Myocyte (in vitro differentiated cells): Measurements from ENCODE around the gene SEC24A. TPM values are rescaled to one million over a fixed set of nuclear protein-coding genes. Genes with fewer than 3 reads are reported as not detected.
"Not testable (repeated sequence)": the region's sequence is repeated elsewhere in the genome, so short reads cannot be mapped to it uniquely, and the experiment has no call there.

Experiments used
- DNase-seq: peaks from one replicate; pipeline ENCODE4 v3.0.0-alpha.2; 2012; ENCODE audit warnings: low read depth
- total RNA-seq: library from RNA; depleted of rRNA; stranded (reverse); fragments of >200 nt; gene quantifications from 2 replicates; pipeline ENCODE4 v1.2.3, GENCODE V29; 2014

The SEC24A gene
- total RNA-seq, 1 donor from 2014 or later, result 29.0 TPM

DNA sequence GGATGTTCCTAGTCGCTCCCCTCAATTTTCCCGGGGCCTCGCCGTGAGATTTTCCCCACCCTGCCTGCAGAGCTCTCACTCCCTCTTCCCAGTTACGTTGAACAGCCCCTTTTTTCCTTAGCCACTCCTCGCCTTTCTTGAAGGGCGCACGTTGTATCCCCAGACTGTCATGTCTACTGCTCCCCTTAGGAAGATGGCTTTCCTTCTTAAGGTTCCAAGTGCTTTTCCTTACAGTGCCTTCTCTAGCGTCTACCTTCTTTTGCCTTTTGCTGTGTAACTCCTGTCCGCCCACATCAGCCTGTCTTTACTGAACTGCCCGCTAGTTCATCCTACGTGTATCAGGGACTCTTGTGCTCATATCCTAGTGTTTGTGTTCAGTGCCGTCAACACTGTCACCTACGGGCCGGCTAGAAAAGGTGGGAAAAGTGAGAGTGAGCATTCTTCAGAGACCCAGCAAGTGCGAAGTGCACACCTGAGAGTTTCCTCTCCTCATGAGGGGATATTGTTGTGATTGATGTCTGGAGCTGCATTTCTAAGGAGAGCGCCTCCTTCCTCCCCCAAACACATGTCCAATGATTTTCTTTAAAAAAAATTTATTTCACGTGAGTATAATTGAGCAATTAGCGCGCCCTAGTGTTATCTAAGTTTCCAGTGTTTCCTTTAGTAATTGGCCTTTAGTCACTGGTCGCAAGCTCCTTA is 90.5 kb downstream of the SEC24A start:
- DNase-seq, result peak; percentile 25

DNA sequence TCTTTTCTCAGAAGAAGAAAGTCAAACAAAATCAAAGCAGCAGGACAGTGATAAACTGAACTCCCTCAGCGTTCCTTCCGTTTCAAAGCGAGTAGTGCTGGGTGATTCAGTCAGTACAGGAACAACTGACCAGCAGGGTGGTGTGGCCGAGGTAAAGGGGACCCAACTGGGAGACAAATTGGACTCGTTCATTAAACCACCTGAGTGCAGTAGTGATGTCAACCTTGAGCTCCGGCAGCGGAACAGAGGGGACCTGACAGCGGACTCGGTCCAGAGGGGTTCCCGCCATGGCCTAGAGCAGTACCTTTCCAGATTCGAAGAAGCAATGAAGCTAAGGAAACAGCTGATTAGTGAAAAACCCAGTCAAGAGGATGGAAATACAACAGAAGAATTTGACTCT is 92.5 kb downstream of the SEC24A start:
- DNase-seq, result no peak

DNA sequence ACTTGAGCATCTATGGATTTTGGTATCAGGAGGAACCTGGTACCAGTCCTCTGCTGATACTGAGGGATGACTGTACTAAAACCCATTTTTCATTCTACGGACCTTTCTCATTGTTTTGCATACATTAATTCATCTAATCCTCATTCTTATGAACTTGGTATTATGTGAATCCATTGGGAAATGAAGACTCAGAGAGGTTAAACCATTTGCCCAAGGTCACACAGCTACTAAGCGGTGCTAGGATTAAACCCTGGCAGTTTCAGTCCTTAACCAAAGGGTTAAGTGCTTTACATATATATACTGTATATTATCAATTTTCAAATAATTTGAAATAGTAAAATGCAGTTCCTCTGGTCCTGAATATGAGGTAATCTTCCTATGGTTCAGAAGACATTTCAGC is 93.5 kb downstream of the SEC24A start:
- no peak for DNase-seq

DNA sequence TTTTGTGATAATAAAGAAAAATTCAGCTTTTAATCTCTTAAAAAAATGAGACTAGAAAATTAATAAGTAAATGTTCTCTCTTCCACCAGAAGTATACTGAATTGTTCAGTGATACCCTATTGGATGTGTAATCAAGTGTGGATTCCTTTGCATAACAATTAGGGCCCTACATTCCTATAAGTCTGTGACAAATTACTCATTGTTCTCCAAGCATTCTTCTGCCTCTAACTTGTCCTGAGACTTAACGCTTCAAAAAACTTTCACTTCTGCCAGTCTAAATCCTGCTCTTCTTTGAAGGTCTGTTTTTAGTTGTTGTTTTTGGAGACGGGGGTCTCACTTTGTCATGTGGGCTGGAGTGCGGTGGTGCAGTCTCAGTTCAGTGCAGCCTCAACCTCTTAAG is 100.8 kb downstream of the SEC24A start:
- no peak for DNase-seq

DNA sequence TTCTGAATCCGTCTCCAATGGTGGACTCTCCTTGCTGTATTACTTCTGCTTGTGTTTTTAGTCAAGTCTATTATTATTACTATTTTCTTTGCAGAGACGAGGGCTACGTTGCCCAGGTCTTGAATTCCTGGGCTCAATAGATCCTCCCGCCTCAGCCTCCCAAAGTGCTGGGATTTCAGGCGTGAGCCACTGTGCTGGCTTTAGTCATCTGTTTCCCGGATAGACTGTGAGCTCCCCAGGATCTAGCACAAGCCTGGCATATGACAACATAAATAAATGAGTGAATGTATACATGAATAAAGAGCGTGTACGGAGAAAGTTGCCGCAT is 109.6 kb downstream of the SEC24A start:
- no peak for DNase-seq

DNA sequence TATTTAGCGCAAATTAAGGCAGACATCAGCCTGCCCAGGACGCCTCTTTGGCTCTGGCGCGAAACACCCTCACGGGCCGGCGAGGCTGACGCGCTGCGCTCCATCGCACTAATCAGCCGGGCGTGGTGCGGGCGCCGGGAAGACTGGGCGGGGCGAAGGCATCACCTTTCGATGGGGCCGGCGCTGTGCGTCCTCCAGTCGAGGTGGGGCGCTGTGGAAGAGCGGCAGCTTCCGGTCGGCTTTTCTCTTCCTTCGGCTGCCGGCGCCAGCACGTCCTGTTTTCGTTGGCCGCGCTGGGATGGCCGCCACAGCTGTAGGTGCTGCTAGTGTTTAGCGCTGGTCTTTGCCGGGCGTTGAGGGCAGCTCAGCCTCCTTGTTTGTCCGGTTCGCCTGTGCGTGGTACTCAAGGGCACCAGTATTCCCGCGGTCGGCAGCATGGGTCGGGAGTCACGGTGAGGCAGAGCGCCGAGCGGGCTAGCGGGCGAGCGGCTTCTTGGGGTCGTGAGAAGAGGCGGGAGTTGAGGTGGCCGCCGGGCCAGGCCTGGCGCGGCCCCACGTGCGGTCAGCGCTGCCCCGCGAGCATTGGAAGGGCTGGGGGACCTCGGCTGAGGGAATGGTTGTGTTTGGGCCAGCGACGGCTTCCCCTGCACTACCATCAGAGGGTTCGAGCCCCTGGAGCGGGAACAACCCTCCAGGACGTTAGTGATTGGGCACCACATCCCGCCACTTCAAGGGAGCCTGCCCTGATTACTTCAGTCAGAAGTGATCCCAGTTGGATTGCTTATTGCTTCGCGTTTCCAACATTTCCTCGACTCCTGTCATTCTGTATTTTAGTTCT is 110.1 kb downstream of the SEC24A start, which contains the start of gene DDX46:
TSS of gene DDX46 (plus strand) at position 276 of the 838 bp plus-strand sequence. CDS start at position 436, 160 bp downstream.
- DNase-seq, result peak; percentile 94

DNA sequence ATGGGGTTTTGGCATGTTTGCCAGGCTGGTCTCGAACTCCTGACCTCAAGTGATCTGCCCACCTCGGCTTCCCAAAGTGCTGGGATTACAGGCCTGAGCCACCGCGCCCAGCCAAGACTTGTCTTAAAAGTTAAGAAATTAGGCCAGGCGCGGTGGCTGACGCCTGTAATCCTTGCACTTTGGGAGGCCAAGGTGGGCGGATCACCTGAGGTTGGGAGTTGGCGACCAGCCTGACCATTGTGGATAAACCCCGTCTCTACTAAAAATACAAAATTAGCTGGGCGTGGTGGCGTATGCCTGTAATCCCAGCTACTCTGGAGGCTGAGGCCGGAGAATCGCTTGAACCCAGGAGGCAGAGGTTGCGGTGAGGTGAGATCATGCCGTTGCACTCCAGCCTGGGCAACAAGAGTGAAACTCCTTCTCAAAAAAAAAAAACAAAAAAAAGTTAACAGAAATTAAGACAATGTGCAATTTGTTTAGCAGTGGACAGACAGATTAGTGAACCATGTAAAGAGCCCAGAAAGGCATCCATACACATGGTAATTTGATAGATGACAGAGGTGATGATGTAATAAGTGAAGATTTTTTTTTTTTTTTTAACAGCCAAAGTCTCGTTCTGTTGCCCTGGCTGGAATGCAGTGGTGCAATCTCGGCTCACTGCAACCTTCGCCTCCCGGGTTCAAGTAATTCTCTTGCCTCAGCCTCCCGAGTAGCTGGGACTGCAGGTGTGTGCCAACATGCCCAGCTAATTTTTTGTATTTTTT is 119.1 kb downstream of the SEC24A start:
- not testable (repeated sequence) for DNase-seq

DNA sequence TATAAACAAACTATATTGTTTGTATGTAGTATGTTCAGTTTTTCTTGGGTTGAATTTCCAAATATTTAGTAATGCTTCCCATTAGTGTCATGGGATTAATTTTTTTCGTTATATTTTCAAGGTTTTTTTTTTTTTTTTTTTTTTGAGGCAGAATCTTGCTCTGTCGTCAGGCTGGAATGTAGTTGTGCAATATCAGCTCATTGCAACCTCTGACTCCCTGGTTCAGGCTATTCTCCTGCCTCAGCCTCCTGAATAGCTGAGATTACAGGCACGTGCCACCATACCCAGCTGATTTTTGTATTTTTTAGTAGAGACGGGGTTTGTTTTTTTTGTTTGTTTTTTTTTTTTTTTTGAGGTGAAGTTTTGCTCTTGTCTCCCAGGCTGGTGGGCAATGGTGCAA is 120.6 kb downstream of the SEC24A start:
- no peak for DNase-seq

DNA sequence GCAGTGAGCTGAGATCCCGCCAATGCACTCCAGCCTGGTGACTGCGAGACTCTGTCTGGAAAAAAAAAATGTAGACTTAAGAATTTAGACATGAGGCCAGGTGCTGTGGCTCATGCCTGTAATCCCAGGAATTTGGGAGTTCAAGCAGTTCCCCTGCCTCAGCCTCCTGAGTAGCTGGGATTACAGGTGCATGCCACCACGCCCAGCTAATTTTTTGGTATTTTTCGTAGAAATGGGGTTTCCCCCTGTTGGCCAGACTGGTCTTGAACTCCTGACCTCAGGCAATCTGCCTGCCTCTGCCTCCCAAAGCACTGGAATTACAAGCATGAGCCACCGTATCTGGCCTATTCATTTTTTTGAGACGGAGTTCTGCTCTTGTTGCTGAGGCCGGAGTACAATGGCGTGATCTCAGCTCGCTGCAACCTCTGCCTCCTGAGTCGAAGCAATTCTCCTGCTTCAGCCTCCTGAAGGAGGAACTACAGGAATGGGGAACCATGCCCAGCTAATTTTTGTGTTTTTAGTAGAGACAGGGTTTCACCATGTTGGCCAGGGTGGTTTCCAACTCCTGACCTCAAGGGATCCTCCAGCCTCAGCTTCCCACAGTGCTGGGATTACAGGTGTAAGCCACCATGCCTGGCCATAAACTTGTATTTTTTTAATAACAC is 124.0 kb downstream of the SEC24A start:
- DNase-seq, result no peak

DNA sequence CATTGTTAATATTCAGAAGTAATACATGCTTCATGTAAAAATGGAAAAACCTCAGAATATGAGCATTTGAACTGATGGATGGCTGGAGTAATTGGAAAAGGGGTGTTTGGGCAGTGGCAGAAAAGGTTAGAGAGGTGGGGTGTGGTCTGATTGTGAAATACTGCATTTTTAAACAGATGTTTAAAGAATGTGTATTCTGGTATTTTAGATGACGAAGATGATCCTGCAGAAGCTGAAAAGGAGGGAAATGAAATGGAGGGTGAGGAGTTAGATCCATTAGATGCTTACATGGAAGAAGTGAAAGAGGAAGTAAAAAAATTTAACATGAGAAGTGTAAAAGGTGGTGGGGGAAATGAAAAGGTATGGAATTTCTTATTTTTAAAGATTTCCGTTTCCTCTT is 128.8 kb downstream of the SEC24A start:
- DNase-seq, result no peak

Other genes with a start within 250 kb of the SEC24A start
- 19.2 and 23.5 TPM in 2 replicates for gene CDKN2AIPNL, start 236.9 kb upstream of the SEC24A start, total RNA-seq
- gene JADE2, start 123.1 kb upstream of the SEC24A start, total RNA-seq, result 5.9 and 10.2 TPM in 2 replicates
- 75.6 and 80.3 TPM in 2 replicates for gene SAR1B, start 16.0 kb upstream of the SEC24A start, total RNA-seq
- gene CAMLG, start 89.8 kb downstream of the SEC24A start, total RNA-seq, result 22.0 and 22.6 TPM in 2 replicates
- gene DDX46, start 110.0 kb downstream of the SEC24A start, total RNA-seq, result 20.5 and 31.4 TPM in 2 replicates
- 96.8 and 109 TPM in 2 replicates for gene C5orf24, start 197.2 kb downstream of the SEC24A start, total RNA-seq
- gene TXNDC15, start 225.6 kb downstream of the SEC24A start, total RNA-seq, result 94.8 and 106 TPM in 2 replicates